Upper lobe of left lung (tissue), 4 donors: ENCODE data around the gene ECHS1.

Experiments
- EP300 ChIP-seq, 4 donors: sonication (generic); formaldehyde crosslinking; IDR thresholded peaks; one replicate each; pipeline ENCODE4 v1.5.1; 2017; ENCODE audit warnings: antibody characterized with exemption in 4 of 4, control low read depth in 2 of 4
- POLR2A ChIP-seq, 4 donors: fragments of 450-650 bp; IDR thresholded peaks; one replicate each; pipeline ENCODE4 v1.5.1; 2016 to 2017; ENCODE audit warnings: antibody characterized with exemption in 4 of 4, mild to moderate bottlenecking in 2 of 4
- TF ChIP-seq, protein P1 (sequence below), 6 experiments: fragments of 450-650 bp in 4 of 6; fragments of 200-600 bp in 2 of 6; sonication (generic) in 2 of 6; IDR thresholded peaks; one replicate each; pipeline ENCODE4 v1.5.1; 2016 to 2019; ENCODE audit warnings: antibody characterized with exemption in 6 of 6

- TF ChIP-seq, protein P1, sequence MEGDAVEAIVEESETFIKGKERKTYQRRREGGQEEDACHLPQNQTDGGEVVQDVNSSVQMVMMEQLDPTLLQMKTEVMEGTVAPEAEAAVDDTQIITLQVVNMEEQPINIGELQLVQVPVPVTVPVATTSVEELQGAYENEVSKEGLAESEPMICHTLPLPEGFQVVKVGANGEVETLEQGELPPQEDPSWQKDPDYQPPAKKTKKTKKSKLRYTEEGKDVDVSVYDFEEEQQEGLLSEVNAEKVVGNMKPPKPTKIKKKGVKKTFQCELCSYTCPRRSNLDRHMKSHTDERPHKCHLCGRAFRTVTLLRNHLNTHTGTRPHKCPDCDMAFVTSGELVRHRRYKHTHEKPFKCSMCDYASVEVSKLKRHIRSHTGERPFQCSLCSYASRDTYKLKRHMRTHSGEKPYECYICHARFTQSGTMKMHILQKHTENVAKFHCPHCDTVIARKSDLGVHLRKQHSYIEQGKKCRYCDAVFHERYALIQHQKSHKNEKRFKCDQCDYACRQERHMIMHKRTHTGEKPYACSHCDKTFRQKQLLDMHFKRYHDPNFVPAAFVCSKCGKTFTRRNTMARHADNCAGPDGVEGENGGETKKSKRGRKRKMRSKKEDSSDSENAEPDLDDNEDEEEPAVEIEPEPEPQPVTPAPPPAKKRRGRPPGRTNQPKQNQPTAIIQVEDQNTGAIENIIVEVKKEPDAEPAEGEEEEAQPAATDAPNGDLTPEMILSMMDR (IDR thresholded peaks at IDR 0.05), result no peak
- TF ChIP-seq EP300 (IDR thresholded peaks at IDR 0.05) (no peak), POLR2A (IDR thresholded peaks at IDR 0.05) (no peak)
Observed at GRCh38 chr10:133405844-133406527, 32.8 kb upstream of the ECHS1 start.
